Stimulated activated effector memory CD8-positive, alpha-beta T cell treated with anti-CD3 and anti-CD28 coated beads, Interleukin-12 subunit alpha, Interleukin-12 subunit beta, amount 100 ng/mL, for 72 hours (primary cell): ENCODE results near the gene ATPAF2.

Experiments
- ATAC-seq: fragments of 150-1000 bp; cut with Tn5 transposase; 2 replicates; pipeline ENCODE4 v1.10.0; 2021
- DNase-seq, 2 donors: peaks; one replicate each; pipeline ENCODE4 v3.0.0; 2021 to 2022; ENCODE audit warnings: low spot score in 2 of 2
- H3K27ac Mint-ChIP-seq: one replicate; pipeline ENCODE4 v1.8.0; 2022; ENCODE audit warnings: mild to moderate bottlenecking, mixed read lengths
- H3K36me3 Mint-ChIP-seq: one replicate; pipeline ENCODE4 v1.8.0; 2022; ENCODE audit warnings: mild to moderate bottlenecking, mixed read lengths
- H3K4me1 Mint-ChIP-seq: one replicate; pipeline ENCODE4 v1.8.0; 2022; ENCODE audit warnings: mixed read lengths
- H3K4me3 Mint-ChIP-seq: one replicate; pipeline ENCODE4 v1.8.0; 2022; ENCODE audit warnings: mild to moderate bottlenecking, mixed read lengths
- H3K9me3 Mint-ChIP-seq: one replicate; pipeline ENCODE4 v1.8.0; 2022; ENCODE audit warnings: mixed read lengths

The ATPAF2 gene

DNA sequence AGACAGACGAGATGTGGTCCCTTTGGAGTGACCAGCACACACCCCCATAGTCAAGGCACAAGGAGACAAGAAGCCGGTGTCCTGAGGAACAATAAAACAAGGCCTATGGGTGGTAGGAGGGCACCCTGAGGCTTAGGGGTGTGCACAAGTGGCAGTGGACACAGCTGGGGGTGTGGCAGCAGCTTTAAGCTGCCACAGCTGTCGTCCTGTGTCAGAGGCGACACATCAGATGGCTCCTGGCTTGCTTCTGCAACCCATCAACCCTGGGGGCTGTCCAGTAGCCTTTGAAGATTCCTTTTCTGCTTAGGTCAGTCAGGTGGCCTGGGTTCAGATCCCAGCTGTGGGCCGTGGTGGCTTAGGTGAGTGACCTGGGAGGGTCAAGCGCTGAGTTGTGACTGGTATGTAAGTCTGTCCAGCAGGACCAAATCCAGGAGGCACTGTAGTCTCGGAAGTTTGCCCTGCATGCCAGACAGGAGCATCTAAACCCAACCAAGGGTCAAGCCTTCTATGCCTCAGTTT, 50.5 kb downstream of the ATPAF2 start:
- no peaks in the 10 kb centered on the region for H3K9me3 Mint-ChIP-seq
- no peak overlapping the region for H3K27ac Mint-ChIP-seq
- no peaks in the 10 kb centered on the region for H3K36me3 Mint-ChIP-seq

DNA sequence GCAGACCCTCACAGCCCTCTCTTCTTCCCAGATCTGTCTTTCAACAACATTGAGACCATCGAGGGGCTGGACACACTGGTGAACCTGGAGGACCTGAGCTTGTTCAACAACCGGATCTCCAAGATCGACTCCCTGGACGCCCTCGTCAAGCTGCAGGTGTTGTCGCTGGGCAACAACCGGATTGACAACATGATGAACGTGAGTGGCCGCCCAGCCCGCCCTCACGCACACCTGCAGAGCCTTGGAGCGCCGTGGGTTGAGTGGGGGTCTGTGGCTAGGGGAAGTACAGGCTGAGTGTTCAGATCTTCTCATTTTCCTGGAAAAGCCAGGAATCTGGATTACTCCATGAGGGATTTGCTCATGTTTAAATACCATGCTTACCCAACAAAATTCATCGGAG, 51.1 kb downstream of the ATPAF2 start:
- Mint-ChIP-seq H3K27ac (no peak overlapping the region), H3K9me3 (no peaks in the 10 kb centered on the region), H3K36me3 (no peaks in the 10 kb centered on the region), H3K4me3 (no peak overlapping the region), H3K4me1 (no peaks in the 10 kb centered on the region)
- DNase-seq (no peak), ATAC-seq (no peak)

More for the DNA sequence above, 50.5 kb downstream of the ATPAF2 start:
- H3K4me1 Mint-ChIP-seq, result no peaks in the 10 kb centered on the region
- no peak overlapping the region for H3K4me3 Mint-ChIP-seq
- DNase-seq (no peak), ATAC-seq (no peak)

DNA sequence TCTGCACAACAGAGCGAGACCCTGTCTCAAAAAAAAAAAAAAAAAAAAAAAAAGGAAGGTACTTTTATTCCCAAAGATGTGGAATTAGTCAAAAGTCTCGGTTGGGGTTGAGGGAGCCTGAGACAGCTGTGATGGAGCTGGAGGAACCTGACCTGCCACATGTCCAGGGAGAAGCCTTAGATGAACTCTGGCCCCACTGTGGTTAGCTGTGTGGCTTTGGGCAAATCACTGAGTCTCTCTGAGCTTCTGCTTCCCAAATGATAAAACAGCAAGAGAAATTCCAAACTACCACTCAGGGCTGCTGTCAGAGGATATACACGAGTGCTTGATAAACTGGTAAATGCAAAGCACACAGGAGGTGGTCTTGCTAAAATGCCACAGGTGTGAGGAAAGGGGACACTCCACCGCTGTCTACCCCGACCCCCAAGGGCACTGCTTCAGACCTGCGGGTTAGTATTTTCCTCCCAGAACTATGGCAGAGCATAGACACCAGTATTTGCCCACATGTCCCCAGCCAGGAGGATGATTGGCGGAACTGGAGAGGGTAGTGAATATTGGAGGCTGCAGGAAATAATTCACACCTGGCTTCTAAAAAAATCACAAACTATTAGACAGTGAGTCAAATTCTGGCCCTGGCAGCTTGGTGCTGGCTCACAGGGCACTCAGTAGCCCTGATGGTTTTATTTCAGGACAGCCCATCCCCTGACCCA, 51.6 kb downstream of the ATPAF2 start:
- DNase-seq (no peak), ATAC-seq (no peak)
- Mint-ChIP-seq H3K4me1 (no peaks in the 10 kb centered on the region), H3K9me3 (no peaks in the 10 kb centered on the region), H3K27ac (no peak overlapping the region), H3K4me3 (no peak overlapping the region), H3K36me3 (no peaks in the 10 kb centered on the region)

DNA sequence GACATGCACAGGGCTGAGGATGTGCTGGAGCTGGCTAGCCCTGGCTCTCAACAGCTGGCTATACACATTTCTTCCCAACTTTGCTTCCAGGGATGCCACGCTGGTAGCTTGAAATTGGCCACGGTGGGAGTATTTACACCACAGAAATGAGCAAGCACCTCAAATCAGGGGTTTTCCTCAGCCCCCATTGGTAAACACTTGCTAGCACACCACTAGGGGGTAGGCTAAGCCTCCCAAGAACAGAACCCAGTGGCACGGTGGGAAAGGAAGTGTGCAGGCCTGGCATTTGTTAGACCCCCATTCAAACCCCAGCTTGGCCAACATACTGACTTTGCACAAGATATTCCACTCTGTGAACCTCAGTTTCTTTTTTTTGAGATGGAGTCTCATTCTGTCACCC, 53.4 kb downstream of the ATPAF2 start:
- H3K36me3 Mint-ChIP-seq, result no peaks in the 10 kb centered on the region
- DNase-seq, result no peak

DNA sequence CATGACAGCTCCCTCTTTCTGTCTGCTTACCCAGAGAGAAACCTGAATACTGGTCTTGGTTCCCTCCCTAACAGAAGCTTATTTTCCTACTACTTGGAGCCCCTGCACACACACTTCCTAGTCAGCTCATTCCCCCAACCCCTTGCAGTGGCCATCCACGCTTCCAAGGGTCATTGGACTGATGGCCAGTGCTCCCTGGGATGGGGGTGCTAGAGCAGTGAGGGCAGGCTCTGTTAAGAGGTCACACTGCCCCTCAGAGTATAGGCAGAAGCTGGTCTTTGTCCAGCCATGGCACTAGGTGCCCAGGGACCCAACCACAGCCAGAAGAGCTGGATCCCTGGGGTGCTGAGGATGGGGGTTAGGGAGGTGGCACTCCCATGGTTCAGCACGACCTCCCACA, 53.8 kb downstream of the ATPAF2 start:
- Mint-ChIP-seq H3K4me3 (no peak overlapping the region), H3K27ac (no peak overlapping the region), H3K9me3 (no peaks in the 10 kb centered on the region), H3K36me3 (no peaks in the 10 kb centered on the region), H3K4me1 (no peaks in the 10 kb centered on the region)
- ATAC-seq, result no peak
- DNase-seq, result no peak

More for the DNA sequence above, 53.4 kb downstream of the ATPAF2 start:
- no peaks in the 10 kb centered on the region for H3K4me1 Mint-ChIP-seq
- H3K9me3 Mint-ChIP-seq, result no peaks in the 10 kb centered on the region
- no peak overlapping the region for H3K27ac Mint-ChIP-seq
- ATAC-seq, result peak; percentile 66
- no peak overlapping the region for H3K4me3 Mint-ChIP-seq

DNA sequence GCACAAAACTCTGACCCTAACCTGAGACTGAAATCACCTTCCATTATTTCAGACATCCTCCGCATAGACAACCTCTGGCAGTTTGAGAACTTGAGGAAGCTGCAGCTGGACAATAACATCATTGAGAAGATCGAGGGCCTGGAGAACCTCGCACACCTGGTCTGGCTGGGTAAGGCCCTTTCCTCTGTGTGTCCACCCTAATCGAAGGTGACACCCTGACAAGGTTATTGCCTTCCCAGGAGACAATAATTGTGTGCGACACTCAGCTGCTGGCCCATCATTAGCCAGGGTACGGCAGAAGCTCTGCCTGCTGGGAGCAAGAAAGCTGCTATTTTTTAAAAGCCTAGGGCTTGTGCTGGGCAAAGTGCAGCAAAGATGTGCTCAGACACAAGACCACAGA, 55.2 kb downstream of the ATPAF2 start:
- Mint-ChIP-seq H3K36me3 (no peaks in the 10 kb centered on the region), H3K9me3 (no peaks in the 10 kb centered on the region), H3K4me3 (no peak overlapping the region), H3K4me1 (no peaks in the 10 kb centered on the region), H3K27ac (no peak overlapping the region)
- ATAC-seq (no peak), DNase-seq (no peak)

DNA sequence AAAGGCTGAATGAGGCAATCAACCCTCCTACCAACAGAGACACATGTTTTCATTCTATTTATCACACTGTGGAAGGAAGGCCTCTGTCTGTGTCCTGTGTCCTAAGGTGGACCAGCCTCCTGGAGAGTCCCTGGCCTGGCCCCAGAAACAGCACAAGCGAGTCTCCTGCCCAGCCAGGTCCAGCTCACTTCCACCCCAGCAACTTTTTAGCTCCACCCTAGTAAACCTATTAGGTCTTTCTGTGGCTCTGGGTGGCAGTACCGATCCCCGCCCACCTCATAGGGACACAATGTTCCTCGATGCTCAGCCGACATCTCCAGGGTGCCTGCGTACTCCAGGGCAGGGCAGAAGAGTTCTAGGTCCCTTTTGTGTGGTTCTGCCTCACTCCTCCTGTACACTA, 55.6 kb downstream of the ATPAF2 start:
- no peaks in the 10 kb centered on the region for H3K9me3 Mint-ChIP-seq
- DNase-seq (no peak), ATAC-seq (no peak)
- no peak overlapping the region for H3K27ac Mint-ChIP-seq
- no peaks in the 10 kb centered on the region for H3K36me3 Mint-ChIP-seq
- no peak overlapping the region for H3K4me3 Mint-ChIP-seq
- H3K4me1 Mint-ChIP-seq, result no peaks in the 10 kb centered on the region

DNA sequence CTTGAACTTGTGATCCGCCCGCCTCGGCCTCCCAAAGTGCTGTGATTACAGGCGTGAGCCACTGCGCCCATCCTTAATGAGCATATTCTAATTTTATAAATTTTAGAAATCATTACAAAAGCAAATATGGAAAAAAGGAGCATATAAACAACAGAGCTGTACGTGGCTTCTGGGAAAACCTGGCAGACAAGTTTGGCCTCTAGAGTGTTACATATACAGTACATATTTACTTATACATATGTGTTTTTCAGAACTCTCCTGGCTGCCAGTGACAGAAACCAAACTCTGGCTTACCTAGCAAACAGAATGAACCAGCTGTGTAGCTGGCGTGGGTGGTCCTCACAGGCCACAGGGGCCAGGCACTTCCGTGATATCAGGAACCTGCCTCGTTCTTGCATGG, 56.2 kb downstream of the ATPAF2 start:
- Mint-ChIP-seq H3K9me3 (no peaks in the 10 kb centered on the region), H3K4me1 (no peaks in the 10 kb centered on the region), H3K4me3 (no peak overlapping the region), H3K27ac (no peak overlapping the region), H3K36me3 (no peaks in the 10 kb centered on the region)
- ATAC-seq (no peak), DNase-seq (no peak)

DNA sequence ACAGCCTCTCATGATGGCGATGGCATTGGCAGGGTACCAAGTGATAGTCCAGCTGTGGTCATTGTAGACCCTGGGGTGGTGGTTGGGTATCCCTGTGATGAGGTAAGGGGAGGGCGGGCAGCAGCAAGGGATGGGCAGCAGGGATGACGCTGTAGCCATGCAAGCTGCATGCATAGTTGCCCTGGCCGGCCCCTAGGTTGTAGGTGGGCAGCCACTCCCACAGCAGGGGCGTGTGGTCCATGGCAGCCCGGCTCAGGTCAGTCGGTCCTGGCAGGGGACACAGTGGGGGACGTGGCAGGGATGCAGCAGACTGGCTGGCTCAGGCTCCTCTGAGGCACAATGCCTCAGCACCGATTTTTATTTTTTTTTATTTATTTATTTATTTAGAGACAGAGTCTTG, 57.6 kb downstream of the ATPAF2 start:
- DNase-seq (no peak), ATAC-seq (no peak)
- no peaks in the 10 kb centered on the region for H3K36me3 Mint-ChIP-seq
- H3K4me1 Mint-ChIP-seq, result no peaks in the 10 kb centered on the region
- no peak overlapping the region for H3K4me3 Mint-ChIP-seq
- no peak overlapping the region for H3K27ac Mint-ChIP-seq
- no peaks in the 10 kb centered on the region for H3K9me3 Mint-ChIP-seq

DNA sequence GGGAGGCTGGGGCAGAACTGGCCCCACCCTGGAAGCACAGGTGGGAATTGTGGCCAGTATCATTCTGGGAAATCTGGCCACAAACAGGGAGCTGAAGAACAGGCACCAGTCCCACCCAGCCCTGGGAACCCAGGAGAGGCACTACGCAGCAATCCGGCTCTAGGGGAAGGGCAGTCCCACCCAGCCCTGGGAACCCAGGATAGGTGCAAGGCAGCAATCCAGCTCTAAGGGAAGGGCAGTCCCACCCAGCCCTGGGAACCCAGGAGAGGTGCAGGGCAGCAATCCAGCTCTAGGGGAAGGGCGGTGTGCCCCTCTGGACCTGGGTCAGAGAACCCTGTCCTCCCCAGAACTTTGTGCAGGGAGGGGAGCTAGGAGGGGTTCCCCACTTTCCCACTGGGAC, 59.2 kb downstream of the ATPAF2 start:
- peaks cover 8% of the 10 kb centered on the region for H3K4me1 Mint-ChIP-seq

DNA sequence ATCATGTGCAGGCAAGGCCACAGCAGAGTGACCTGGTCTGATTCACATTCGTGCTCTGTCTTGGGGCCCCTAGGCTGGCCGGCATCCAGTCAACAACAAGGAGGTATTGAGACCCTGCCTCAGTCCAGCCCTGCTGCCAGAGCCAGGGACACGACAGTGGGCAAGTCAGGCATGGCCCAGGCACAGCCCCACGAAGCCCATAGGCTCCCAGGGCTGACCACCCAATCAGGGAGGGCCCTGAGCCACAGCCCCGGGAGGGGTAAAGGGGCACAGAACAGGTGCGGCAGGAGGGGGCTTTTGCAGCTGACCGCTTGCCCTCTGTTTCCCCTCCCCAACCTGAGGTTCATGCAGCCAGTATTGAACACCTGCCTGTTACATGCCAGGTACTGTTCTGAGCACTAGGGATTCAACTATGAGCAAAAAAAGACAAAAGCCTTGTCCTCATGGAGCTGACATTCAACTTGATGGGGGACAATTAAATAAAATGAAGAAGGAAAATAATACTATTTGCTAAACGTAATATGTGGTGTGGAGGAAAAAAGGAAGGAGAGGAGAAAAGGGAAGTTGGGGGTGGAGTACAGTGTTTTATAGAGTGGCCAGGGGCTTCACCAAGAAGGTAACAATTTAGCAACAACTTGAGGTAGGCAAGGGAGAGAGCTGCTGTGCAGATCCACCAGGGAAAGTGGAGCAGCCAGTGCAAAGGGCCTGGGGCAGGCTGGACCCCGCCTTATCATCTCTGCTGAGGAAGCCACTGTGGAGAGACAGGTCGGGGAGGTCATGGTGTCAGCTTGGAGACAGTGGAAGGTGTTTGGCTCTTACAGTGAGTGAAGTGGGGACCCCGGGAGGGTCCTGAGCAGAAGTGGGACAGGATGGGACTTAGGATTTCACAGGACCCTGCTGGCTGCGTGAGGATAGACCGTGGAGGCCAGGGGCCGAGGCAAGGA, 60.2 kb downstream of the ATPAF2 start:
- no peak for ATAC-seq
- H3K4me1 Mint-ChIP-seq, result peaks cover 8% of the 10 kb centered on the region
- H3K27ac Mint-ChIP-seq, result no peak overlapping the region
- no peaks in the 10 kb centered on the region for H3K9me3 Mint-ChIP-seq
- no peak for DNase-seq
- H3K36me3 Mint-ChIP-seq, result no peaks in the 10 kb centered on the region
- H3K4me3 Mint-ChIP-seq, result no peak overlapping the region

More for the DNA sequence above, 59.2 kb downstream of the ATPAF2 start:
- H3K9me3 Mint-ChIP-seq, result no peaks in the 10 kb centered on the region
- H3K27ac Mint-ChIP-seq, result no peak overlapping the region
- no peaks in the 10 kb centered on the region for H3K36me3 Mint-ChIP-seq
- H3K4me3 Mint-ChIP-seq, result no peak overlapping the region
- ATAC-seq (no peak), DNase-seq (no peak)

DNA sequence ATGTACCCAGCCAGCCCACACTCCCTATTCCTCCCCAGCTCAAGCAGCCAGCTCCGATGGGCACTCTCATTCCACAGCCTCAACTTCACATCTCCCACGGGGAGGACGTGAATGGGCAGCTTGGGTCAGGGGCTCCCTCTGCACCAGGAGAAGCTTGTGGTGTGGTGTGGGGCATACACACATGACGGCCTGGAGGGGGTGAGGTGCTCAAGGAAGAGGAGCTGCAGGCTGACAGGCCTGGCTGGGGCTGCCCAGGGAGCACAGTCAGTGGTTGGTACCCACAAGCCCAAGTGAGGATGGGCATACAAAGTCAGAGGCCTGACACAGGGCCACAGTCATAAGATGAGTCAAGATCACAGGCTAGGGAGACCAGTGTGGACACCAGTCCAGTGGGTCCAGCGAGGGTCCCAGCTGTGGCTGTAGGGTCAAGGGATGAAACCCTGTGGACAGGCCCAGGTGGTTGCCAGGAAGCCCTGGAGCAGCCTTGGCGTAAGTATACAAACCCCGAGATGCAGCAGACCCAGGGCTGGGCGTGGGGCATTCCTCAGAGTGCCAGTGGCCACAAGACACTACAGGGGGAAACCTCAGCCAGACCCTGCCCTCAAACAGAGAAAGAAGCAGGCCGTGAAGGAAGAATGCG, 61.9 kb downstream of the ATPAF2 start:
- Mint-ChIP-seq H3K4me3 (no peak overlapping the region), H3K9me3 (no peaks in the 10 kb centered on the region), H3K4me1 (peaks cover 8% of the 10 kb centered on the region), H3K27ac (peak overlapping the region; percentile 6), H3K36me3 (peaks cover 8% of the 10 kb centered on the region)
- no peak for ATAC-seq
- no peak for DNase-seq

DNA sequence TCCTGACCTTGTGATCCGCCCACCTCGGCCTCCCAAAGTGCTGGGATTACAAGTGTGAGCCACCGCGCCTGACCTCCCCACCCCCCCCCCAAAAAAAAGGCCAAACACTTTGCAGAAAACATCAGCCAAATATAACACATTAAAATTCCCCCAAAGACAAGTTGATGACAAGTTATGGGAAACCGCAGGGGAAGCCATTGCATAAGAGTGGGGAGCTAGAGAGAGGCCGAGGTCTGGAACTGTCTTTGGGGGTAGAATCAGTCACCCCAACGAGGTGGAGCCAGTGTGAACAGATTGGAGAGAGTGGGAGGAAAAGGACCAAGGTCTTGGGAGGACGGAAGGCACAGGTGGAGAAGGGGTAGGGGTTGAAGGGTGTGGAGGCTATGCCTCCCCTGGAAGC, 63.5 kb downstream of the ATPAF2 start:
- H3K4me3 Mint-ChIP-seq, result no peak overlapping the region
- no peak for DNase-seq
- H3K4me1 Mint-ChIP-seq, result peaks cover 20% of the 10 kb centered on the region
- H3K27ac Mint-ChIP-seq, result no peak overlapping the region
- H3K36me3 Mint-ChIP-seq, result peaks cover 8% of the 10 kb centered on the region
- no peak for ATAC-seq
- no peaks in the 10 kb centered on the region for H3K9me3 Mint-ChIP-seq

DNA sequence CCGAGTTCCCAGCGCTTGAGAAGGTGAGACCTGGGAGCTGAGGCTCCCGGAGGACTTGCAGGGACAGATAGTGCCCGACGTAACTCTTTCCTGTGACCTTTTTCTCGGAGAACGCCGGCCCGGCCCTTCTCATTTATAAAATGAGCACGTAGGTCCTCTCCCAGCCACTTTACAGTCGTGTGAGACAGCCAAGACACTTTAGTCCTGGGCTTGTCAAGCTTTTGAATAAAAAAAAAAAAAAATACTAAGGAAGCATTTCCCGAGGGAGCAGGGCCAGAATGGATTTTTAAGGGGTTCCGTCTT, 66.1 kb downstream of the ATPAF2 start:
- Mint-ChIP-seq H3K36me3 (peaks cover 8% of the 10 kb centered on the region), H3K9me3 (no peaks in the 10 kb centered on the region), H3K4me3 (peak overlapping the region; percentile 88), H3K4me1 (peaks cover 40% of the 10 kb centered on the region), H3K27ac (peak overlapping the region; percentile 95)
- DNase-seq, result no peak
- no peak for ATAC-seq

DNA sequence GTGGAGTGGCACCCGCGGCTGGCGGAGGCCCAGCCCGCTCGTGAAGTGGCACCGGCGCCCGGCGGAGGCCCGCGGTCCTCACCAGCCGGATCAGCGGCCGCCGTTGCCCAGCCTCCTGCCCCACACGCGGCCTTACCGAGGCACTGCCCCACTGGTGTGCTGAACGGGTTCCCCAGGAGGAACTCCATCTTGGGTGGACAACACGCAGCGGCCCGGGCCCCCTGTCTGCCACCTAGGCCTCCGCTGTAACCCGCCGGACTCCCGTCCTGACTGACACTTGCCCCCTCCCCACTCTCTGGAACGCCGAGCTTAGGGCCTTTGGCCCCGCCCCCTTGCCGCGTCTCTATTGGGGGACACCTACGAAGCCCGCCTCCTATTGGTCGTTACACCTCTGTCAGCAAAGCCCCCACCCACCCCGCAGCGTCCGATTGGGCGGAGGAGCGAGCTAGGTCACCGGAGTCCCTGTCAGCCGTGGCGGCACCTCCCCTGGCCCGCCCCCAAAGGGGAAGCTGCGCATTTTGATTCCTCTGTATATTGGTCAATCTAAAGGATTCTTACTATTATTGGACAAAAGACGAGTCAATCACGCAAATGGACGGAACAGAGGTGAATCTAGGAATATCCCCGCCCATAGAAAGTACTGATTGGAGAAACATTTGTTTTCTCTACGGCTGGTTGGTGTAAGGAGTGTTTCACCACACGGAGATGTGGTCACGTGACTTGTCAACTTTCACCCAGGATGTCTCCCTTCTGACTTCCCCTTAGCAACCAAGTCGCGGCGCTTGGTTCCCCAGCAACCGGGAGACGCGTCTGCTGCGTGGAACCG, 66.6 kb downstream of the ATPAF2 start, which contains the start of the genes DRC3 and TOM1L2:
TSS of gene DRC3 (plus strand) at position 737 of the 826 bp plus-strand sequence. CDS start 4,737 bp downstream, outside the sequence.
TSS of gene TOM1L2 (minus strand) at position 275 of the 826 bp plus-strand sequence. CDS start at position 188, 87 bp downstream.
- H3K9me3 Mint-ChIP-seq, result no peaks in the 10 kb centered on the region
- peaks cover 8% of the 10 kb centered on the region for H3K36me3 Mint-ChIP-seq
- peak within 1 kb of the TSS; percentile 88 for H3K4me3 Mint-ChIP-seq
- peak; percentile 95 to 99 for DNase-seq
- peak within 1 kb of the TSS; percentile 95 for H3K27ac Mint-ChIP-seq
- ATAC-seq, result peak; percentile 95
- H3K4me1 Mint-ChIP-seq, result peaks cover 42% of the 10 kb centered on the region
